IMR-90 (cell line): ENCODE measurements around the gene CEP63. TPM values are rescaled to one million over a fixed set of nuclear protein-coding genes. Genes with fewer than 3 reads are reported as not detected.

Experiments used
- ATAC-seq: fragments of 200-7000 bp; cut with Tn5 transposase; 2 replicates; pipeline ENCODE4 v1.9.1; 2020; ENCODE audit warnings: low read depth, mild to moderate bottlenecking, moderate library complexity
- BruUV-seq: library from RNA; stranded (reverse); fragments of 400-500 nt; replicated peaks from 2 replicates; lab custom pipeline; 2021; lab: Mats Ljungman, UMichigan
- CTCF ChIA-PET: fragments of 300-600 bp; formaldehyde crosslinking; extraction: SDS; loops from one replicate; lab custom pipeline; 2021; ENCODE audit warnings: antibody characterized with exemption; lab: Yijun Ruan, JAX
- POLR2A ChIA-PET: fragments of 300-600 bp; sonication (Branson Sonifier 250); formaldehyde crosslinking; loops from one replicate; lab custom pipeline; 2022; ENCODE audit warnings: antibody characterized with exemption; ENCODE audit not compliant: unreplicated experiment; lab: Charles Lee
- DNase-seq: peaks from one replicate; pipeline ENCODE4 v3.0.0; 2013
- H2AFZ ChIP-seq: replicated peaks from 2 replicates; pipeline ENCODE3; 2013; ENCODE audit warnings: low read length, mild to moderate bottlenecking; ENCODE audit not compliant: poor library complexity
- H2AK5ac ChIP-seq: 2 replicates; pipeline ENCODE4 v1.6.1; 2013; ENCODE audit warnings: low read depth, low read length, inconsistent platforms
- H2AK9ac ChIP-seq: replicated peaks from 2 replicates; pipeline ENCODE3; 2013; ENCODE audit warnings: mild to moderate bottlenecking, low read depth, low read length, moderate library complexity; ENCODE audit not compliant: poor library complexity
- H2BK120ac ChIP-seq: 2 replicates; pipeline ENCODE4 v1.6.1; 2013; ENCODE audit warnings: low read depth, low read length, inconsistent platforms
- H2BK15ac ChIP-seq: 3 replicates; pipeline ENCODE4 v1.6.1; 2013; ENCODE audit warnings: low read depth, low read length, inconsistent platforms
- H2BK20ac ChIP-seq: 2 replicates; pipeline ENCODE4 v1.6.1; 2013; ENCODE audit warnings: low read depth, mild to moderate bottlenecking, inconsistent platforms, low read length, moderate library complexity
- H2BK5ac ChIP-seq: 2 replicates; pipeline ENCODE4 v1.6.1; 2013; ENCODE audit warnings: mild to moderate bottlenecking, low read depth, low read length, inconsistent platforms; ENCODE audit not compliant: poor library complexity, severe bottlenecking
- H3K14ac ChIP-seq: replicated peaks from 2 replicates; pipeline ENCODE4 v1.6.1; 2013; ENCODE audit warnings: low read depth, low read length, inconsistent platforms
- H3K18ac ChIP-seq: 2 replicates; pipeline ENCODE4 v1.6.1; 2013; ENCODE audit warnings: low read depth, low read length, control low read depth
- H3K23ac ChIP-seq: 2 replicates; pipeline ENCODE4 v1.6.1; 2013; ENCODE audit warnings: low read depth, low read length, inconsistent platforms
- H3K27ac ChIP-seq: 2 replicates; pipeline ENCODE4 v1.5.1; 2013; ENCODE audit warnings: mild to moderate bottlenecking, control low read depth, low read length; ENCODE audit not compliant: insufficient read depth
- H3K27me3 ChIP-seq: 2 replicates; pipeline ENCODE4 v1.6.1; 2013; ENCODE audit warnings: low read length; ENCODE audit not compliant: control insufficient read depth, insufficient read depth
- H3K36me3 ChIP-seq: 2 replicates; pipeline ENCODE4 v1.6.1; 2013; ENCODE audit warnings: low read length, mixed read lengths; ENCODE audit not compliant: control insufficient read depth, insufficient read depth
- H3K4ac ChIP-seq: 2 replicates; pipeline ENCODE4 v1.6.1; 2013; ENCODE audit warnings: low read depth, low read length, inconsistent platforms
- H3K4me1 ChIP-seq: 2 replicates; pipeline ENCODE4 v1.6.1; 2013; ENCODE audit warnings: low read length, mixed read lengths; ENCODE audit not compliant: control insufficient read depth, insufficient read depth
- H3K4me2 ChIP-seq: 2 replicates; pipeline ENCODE4 v1.6.1; 2013; ENCODE audit warnings: low read depth, mild to moderate bottlenecking, control low read depth, low read length, moderate library complexity
- H3K4me3 ChIP-seq: 2 replicates; pipeline ENCODE4 v1.5.1; 2013; ENCODE audit warnings: low read depth, mild to moderate bottlenecking, control low read depth, low read length, moderate library complexity; ENCODE audit not compliant: insufficient read depth
- H3K56ac ChIP-seq: 2 replicates; pipeline ENCODE4 v1.6.1; 2013; ENCODE audit warnings: low read length, inconsistent platforms; ENCODE audit not compliant: insufficient read depth; ENCODE audit errors: extremely low read depth
- H3K79me1 ChIP-seq, 2 experiments: 2 replicates each; pipeline ENCODE4 v1.6.1; 2013; ENCODE audit warnings: low read length in 2 of 2, inconsistent platforms in 1 of 2, low read depth in 1 of 2
- H3K9ac ChIP-seq: 2 replicates; pipeline ENCODE4 v1.6.1; 2013; ENCODE audit warnings: low read depth, low read length, control low read depth
- H3K9me1 ChIP-seq: 2 replicates; pipeline ENCODE4 v1.6.1; 2013; ENCODE audit warnings: low read length, inconsistent platforms; ENCODE audit not compliant: insufficient read depth
- H3K9me3 ChIP-seq: 2 replicates; pipeline ENCODE4 v1.6.1; 2013; ENCODE audit warnings: low read length; ENCODE audit not compliant: control insufficient read depth, insufficient read depth
- H4K20me1 ChIP-seq: 2 replicates; pipeline ENCODE4 v1.6.1; 2013; ENCODE audit warnings: low read length, inconsistent platforms; ENCODE audit not compliant: insufficient read depth
- H4K5ac ChIP-seq: 2 replicates; pipeline ENCODE4 v1.6.1; 2013; ENCODE audit warnings: mild to moderate bottlenecking, low read depth, low read length, control low read depth
- H4K8ac ChIP-seq, 2 experiments: 2 replicates each; pipeline ENCODE4 v1.6.1; 2013; ENCODE audit warnings: low read depth in 2 of 2, low read length in 2 of 2, control low read depth in 1 of 2, inconsistent platforms in 1 of 2
- H4K91ac ChIP-seq: 2 replicates; pipeline ENCODE4 v1.6.1; 2013; ENCODE audit warnings: low read depth, low read length, inconsistent platforms; ENCODE audit not compliant: insufficient read depth
- BHLHE40 ChIP-seq: fragments of 150-350 bp; IDR thresholded peaks from 2 replicates; pipeline ENCODE4 v1.6.1; 2016; ENCODE audit warnings: mild to moderate bottlenecking, low read depth, low read length
- CEBPB ChIP-seq: IDR thresholded peaks from 2 replicates; pipeline ENCODE4 v1.6.1; 2012; ENCODE audit warnings: low read depth, low read length, improper control_type of control experiment
- WGBS, 2 experiments: methylation state at CpG; one replicate each; pipeline versions ENCODE4 v1.1.5 to v1.1.7; 2013; ENCODE audit warnings: missing lambda C conversion rate in 2 of 2; ENCODE audit not compliant: insufficient read length in 1 of 2; ENCODE audit errors: extremely low coverage in 2 of 2; 5-methylcytosine and 5-hydroxymethylcytosine counted together
- dilution Hi-C: fragments of 300-500 bp; cut with HindIII; formaldehyde crosslinking; loops from one replicate; pipeline ENCODE4 v1.14.3; 2018; ENCODE audit warnings: low sequenced_read_pairs; ENCODE audit not compliant: unreplicated experiment
- in situ Hi-C: fragments of 300-500 bp; cut with MboI; formaldehyde crosslinking; loops from 3 replicates; pipeline ENCODE4 v1.14.3; 2019; ENCODE audit warnings: low sequenced_read_pairs, inconsistent platforms, mixed read lengths
- intact Hi-C: fragments of 100-400 bp; cut with micrococcal nuclease; formaldehyde crosslinking; loops from 2 replicates; pipeline ENCODE4 v1.10.0; 2022
- polyA plus RNA-seq, 3 experiments: library from polyadenylated mRNA; depleted of rRNA; stranded (reverse); fragments of >200 nt; gene quantifications; 2 replicates each; pipeline ENCODE4 v1.2.3, GENCODE V29; 2012; ENCODE audit warnings: low replicate concordance in 1 of 3
- total RNA-seq: library from RNA; depleted of rRNA; stranded (reverse); fragments of >200 nt; gene quantifications from 2 replicates; pipeline ENCODE4 v1.2.3, GENCODE V29; 2012

The CEP63 gene
- total and polyA plus RNA-seq, 2 of the 4 experiments (the other 2 are of a cell fraction): 6.5 to 9.1 TPM

DNA sequence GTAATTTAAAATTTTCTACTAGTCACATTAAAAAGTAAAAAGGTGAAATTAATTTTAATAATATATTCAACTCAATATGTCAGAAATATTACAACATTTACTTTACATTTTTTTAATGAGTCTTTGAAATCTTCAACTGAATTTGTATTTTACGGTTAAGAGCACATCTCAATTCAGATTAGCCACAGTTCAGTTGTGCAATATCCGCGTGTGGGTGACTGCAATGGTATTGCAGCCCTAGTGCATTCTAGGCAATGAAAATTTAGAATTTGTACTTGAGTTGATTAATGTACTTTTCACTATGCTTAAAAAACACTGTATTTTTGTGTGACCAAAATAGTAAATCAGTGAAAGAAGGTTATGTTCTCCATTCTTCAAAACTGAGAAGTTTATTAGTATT lies 57.3 kb downstream of the CEP63 start:
- Histone ChIP-seq H2AK9ac (no peak overlapping the region), H2BK120ac (no peak overlapping the region), H4K20me1 (no peaks in the 10 kb centered on the region), H4K5ac (no peak overlapping the region), H4K8ac (no peak overlapping the region), H3K36me3 (peaks cover 6% of the 10 kb centered on the region), H3K27ac (no peak overlapping the region), H3K27me3 (no peaks in the 10 kb centered on the region), H3K4ac (no peak overlapping the region), H2BK20ac (no peak overlapping the region), H3K9me3 (no peaks in the 10 kb centered on the region), H3K79me1 (no peaks in the 10 kb centered on the region), H2AK5ac (no peak overlapping the region), H3K18ac (no peak overlapping the region), H3K14ac (no peak overlapping the region), H2BK5ac (no peak overlapping the region), H3K4me1 (no peaks in the 10 kb centered on the region), H3K4me3 (no peak overlapping the region), H3K23ac (no peak overlapping the region), H3K9ac (no peak overlapping the region), H2AFZ (no peak overlapping the region), H3K4me2 (no peak overlapping the region), H3K56ac (no peak overlapping the region), H4K91ac (no peak overlapping the region), H3K9me1 (no peaks in the 10 kb centered on the region), H2BK15ac (no peak overlapping the region)
- ATAC-seq (no peak), DNase-seq (no peak)
- TF ChIP-seq BHLHE40 (no peak), CEBPB (peak; percentile 66)
- ChIA-PET CTCF (no interaction called here), POLR2A (no interaction called here)
- dilution Hi-C loops: no loop called here
- BruUV-seq: no TSS peak
- in situ Hi-C loops: no loop called here
- no CpG with 5 or more reads among the region's 3 CpGs for WGBS, 2 experiments
- intact Hi-C loops: no loop called here
